Measurements from ENCODE around the gene NPHS1.

DNA sequence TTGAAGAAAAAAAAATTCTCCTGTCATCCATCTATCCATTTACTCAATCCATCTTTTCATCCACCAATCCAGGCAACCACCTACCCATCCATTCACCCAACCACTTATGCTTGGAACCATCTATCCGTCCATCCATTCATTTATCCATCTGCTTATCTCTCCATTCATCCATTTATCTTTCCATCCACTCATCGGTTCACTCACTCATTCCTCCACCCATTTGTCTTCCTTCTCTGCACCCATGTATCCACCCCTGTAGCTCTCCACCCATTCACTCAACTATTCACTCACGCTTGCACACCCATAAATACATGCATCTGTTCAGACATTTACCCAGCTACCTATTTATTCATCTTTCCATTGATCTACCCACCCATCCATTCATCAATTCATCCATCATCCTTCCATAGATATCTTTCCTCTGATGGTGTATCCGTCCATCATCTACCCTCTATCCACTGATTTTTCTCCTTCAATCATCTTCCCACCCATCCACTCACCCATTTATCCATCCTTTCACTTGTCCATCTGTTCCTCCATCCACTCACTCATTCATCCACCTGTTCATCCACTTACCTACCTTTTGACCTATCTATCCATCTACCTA lies 9.5 kb downstream of the NPHS1 start:
- TF ChIP-seq MAFK (IDR thresholded peaks at IDR 0.05; ENCODE audit: low read depth, low read length) (no peak), CREB1 (IDR thresholded peaks at IDR 0.05) (no peak), EP300 (IDR thresholded peaks at IDR 0.05; ENCODE audit: borderline replicate concordance in 1 of 2, low read depth in 2 of 2, low read length in 2 of 2) (no peak), POLR2A (IDR thresholded peaks at IDR 0.05; ENCODE audit: control extremely low read depth in 1 of 2, low read depth in 2 of 2, low read length in 2 of 2) (no peak), TEAD4 (IDR thresholded peaks at IDR 0.05; ENCODE audit: low read depth, low read length) (no peak), JUND (IDR thresholded peaks at IDR 0.05; ENCODE audit: low read length) (no peak), POLR2AphosphoS5 (IDR thresholded peaks at IDR 0.05; ENCODE audit: low read depth, low read length) (no peak), SIRT6 (IDR thresholded peaks at IDR 0.05; ENCODE audit: low read length) (no peak)
- TF ChIP-seq, protein P1, sequence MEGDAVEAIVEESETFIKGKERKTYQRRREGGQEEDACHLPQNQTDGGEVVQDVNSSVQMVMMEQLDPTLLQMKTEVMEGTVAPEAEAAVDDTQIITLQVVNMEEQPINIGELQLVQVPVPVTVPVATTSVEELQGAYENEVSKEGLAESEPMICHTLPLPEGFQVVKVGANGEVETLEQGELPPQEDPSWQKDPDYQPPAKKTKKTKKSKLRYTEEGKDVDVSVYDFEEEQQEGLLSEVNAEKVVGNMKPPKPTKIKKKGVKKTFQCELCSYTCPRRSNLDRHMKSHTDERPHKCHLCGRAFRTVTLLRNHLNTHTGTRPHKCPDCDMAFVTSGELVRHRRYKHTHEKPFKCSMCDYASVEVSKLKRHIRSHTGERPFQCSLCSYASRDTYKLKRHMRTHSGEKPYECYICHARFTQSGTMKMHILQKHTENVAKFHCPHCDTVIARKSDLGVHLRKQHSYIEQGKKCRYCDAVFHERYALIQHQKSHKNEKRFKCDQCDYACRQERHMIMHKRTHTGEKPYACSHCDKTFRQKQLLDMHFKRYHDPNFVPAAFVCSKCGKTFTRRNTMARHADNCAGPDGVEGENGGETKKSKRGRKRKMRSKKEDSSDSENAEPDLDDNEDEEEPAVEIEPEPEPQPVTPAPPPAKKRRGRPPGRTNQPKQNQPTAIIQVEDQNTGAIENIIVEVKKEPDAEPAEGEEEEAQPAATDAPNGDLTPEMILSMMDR (IDR thresholded peaks at IDR 0.05; ENCODE audit: control extremely low read depth in 1 of 3, insufficient read depth in 1 of 3, low read depth in 1 of 3, low read length in 3 of 3): no peak
